ENCODE data around the gene DRICH1.
"Not testable (repeated sequence)": the region's sequence is repeated elsewhere in the genome, so short reads cannot be mapped to it uniquely, and the experiment has no call there.

DRICH1 gene

DNA sequence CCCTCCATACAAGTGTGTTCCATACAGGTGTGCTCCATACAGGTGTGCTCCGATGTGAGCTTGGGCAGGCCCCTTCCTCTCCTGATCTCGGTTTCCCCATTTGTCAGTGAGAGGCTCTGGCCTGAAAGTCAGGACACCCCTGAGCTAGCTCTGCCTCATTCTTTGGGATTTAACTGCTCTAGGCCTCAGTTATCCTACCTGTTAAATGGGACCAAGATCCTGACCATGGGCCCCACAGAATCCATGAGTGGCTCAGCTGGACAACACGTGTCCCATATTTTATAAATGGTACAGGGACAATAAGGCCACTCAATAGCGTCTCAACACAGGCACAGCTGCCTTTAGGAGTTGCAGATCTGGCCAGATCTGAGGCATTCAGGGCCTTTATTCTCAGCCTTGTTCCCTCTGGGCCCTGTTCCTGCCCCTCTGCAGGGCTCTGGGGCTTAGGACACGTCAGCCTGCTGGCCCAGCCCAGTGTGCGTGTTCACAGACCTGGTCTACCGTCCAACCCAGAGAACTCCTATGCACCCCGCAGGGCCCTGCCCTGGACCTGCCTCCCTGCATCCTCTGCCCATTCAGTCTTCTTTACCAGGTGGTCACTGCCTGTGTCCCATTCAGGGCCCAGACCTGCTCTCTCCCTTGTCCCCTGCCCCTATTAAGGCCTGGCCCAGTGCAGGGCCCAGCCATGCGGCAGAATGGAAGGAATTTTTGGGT is 33.2 kb downstream of the DRICH1 start:
- DNase-seq (ENCODE audit: low read depth, low spot score) = no peak

- not testable (repeated sequence) for DNase-seq (ENCODE audit: low read depth, low spot score)
Measured at GRCh38 chr22:23597576-23598268, 34.4 kb downstream of the DRICH1 start.

DNA sequence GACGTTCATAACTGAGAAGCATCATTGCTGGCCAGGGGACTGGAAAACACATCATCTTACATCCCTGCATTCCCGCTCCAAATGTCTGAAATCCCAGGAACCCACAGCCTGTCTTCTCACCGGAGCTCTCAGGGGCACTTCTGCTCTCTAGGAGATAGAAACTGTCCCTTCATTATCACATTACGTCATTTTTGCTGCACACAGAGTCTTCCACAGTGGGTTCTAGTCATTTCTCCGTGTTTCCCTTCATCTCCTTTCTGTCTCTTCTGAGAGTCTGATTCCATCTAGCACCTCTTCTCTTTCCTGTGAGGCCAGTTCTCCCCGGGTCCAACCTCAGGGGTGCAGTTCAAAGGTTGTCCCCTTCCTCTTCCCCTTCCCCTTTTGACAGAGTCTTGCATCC is 36.2 kb downstream of the DRICH1 start:
- not testable (repeated sequence) for DNase-seq (ENCODE audit: low read depth, low spot score)

DNA sequence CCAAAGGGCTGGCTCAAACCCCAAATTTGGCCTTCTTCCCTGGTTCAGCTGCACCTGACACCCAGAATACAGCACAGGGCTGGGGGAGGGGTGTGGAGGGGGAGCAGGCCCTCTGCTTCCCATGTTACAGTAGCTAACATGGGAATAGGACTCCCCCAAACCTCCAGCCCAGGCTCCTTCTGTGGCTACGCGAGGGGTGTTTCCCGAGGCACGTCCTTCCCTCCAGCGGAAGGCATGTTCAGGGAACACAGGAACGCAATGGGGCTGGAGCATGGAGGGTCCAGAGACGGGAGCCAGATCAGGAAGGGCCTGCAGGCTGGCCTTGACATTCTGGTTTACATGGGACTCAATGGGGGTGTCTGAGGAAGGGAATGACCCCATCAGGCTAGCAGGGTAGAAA is 40.3 kb downstream of the DRICH1 start:
- DNase-seq (ENCODE audit: low read depth, low spot score) = no peak

- peak; percentile 88 for DNase-seq (ENCODE audit: low read depth, low spot score)
Measured at GRCh38 chr22:23591201-23591791, 40.8 kb downstream of the DRICH1 start.

- no peak for DNase-seq (ENCODE audit: low read depth, low spot score)
Measured at GRCh38 chr22:23583836-23584235, 48.3 kb downstream of the DRICH1 start.

DNA sequence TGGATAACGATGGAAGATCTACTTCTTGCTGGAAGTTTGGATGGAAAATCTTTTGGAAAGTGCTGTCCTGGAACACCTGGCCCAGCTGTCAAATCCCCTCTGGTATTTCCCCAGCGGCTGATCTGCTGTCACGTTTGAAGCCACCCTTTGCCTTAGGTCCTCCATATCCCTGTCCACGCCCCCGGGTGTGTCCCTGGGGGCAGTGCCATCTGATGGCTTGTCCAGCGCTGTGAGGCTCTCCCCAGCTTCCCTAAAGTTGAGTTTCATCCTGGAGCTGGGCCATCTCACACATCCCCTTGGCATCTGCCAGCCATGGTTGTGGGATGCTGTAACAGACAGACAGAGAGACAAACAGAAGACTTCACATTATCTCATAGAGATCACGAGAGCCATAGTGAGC is 49.0 kb downstream of the DRICH1 start:
- no peak for DNase-seq (ENCODE audit: low read depth, low spot score)

DNA sequence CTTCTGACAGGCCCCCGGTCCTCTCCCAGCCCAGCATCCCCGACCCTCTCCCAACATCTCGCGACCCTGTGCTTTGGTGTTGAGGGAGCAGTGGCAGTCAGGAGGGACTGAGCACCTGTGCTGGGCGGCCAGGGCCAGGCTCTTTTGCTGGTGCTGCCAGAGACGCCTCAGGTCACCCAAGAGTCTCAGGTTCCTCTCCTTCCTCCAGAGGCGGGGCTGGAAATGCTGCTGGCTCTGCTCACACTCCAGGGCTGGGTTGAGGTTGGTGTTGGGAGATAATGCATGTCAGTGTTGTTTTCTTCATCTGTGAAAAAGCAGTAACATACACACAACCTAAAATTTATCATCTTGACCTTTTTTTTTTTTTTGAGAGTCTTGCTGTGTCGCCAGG is 50.9 kb downstream of the DRICH1 start:
- DNase-seq (ENCODE audit: low read depth, low spot score) = no peak

GRCh38 chr22:23580576-23581259 is 51.4 kb downstream of the DRICH1 start:
- no peak for DNase-seq (ENCODE audit: low read depth, low spot score)

GRCh38 chr22:23579870-23580575 is 52.1 kb downstream of the DRICH1 start, which contains the start of gene IGLL1:
IGLL1 (minus strand) TSS chr22:23580290; CDS start chr22:23580190, 100 bp downstream.
- no peak for DNase-seq (ENCODE audit: low read depth, low spot score)

GRCh38 chr22:23579280-23579679 is 52.8 kb downstream of the DRICH1 start:
- no peak for DNase-seq (ENCODE audit: low read depth, low spot score)

GRCh38 chr22:23578306-23578705 is 53.8 kb downstream of the DRICH1 start:
- no peak for DNase-seq (ENCODE audit: low read depth, low spot score)

DNA sequence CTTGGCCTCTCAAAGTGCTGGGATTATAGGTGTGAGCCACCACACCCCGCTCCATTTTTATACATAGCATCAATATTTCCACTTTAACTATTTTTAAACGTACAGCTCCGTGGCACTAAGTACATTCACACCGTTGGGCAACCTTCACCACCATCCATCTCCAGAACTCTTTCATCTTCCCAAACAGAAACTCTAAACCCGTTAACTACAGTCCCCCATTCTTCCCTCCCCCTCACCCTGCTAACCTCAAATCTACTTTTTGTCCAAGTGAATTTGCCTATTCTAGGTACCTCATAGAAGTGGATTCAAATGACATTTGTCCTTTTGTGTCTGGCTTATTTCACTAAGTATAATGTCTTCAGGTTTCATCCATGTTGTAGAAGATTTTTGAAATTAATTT is 55.4 kb downstream of the DRICH1 start:
- DNase-seq (ENCODE audit: low read depth, low spot score) = no peak

GRCh38 chr22:23575601-23576000 is 56.5 kb downstream of the DRICH1 start:
- DNase-seq (ENCODE audit: low read depth, low spot score) = no peak

DNA sequence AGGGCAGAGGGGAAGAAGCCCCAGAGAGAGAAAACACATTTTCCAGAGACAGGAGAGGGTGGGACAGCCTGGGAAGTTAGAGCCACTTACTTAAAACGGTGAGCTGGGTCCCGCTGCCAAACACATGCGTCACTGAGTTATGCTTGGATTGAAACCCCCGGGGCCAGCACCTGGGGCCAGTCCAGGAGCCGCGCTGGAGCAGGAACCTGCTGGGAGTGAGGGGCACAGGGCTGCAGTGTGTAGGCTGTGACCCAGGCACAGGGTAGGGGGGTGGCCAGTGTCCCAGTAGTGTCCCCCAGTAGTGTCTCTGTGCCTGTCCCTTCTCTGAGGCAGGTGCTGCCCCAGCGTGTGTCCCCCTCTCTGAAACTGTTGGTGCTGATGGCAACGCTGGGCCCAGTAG is 57.2 kb downstream of the DRICH1 start:
- DNase-seq (ENCODE audit: low read depth, low spot score) = peak; percentile 53

DNA sequence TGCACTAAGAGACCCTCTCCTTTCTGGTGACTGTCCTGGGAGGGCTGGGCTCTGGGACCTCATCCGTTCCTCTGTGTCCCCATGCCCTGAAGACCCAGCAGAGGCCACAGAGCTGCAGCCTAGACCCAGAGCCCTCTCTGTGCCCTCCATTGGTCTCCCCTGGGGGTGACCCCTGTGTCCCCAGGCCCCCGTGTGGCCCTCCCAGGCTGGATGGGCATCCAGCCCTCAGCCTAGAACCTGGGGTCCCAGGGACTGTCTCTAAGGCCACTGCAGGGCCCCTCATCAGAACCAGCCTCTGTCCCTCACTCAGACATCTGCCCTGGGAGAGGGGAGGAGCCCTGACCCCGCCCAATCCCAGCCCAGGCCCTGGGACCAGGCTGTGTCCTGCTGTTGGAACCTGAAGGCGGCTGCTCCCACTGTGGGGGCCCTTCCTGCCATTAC is 57.7 kb downstream of the DRICH1 start:
- DNase-seq (ENCODE audit: low read depth, low spot score) = peak; percentile 39

GRCh38 chr22:23573701-23574235 is 58.4 kb downstream of the DRICH1 start:
- not testable (repeated sequence) for DNase-seq (ENCODE audit: low read depth, low spot score)

DNA sequence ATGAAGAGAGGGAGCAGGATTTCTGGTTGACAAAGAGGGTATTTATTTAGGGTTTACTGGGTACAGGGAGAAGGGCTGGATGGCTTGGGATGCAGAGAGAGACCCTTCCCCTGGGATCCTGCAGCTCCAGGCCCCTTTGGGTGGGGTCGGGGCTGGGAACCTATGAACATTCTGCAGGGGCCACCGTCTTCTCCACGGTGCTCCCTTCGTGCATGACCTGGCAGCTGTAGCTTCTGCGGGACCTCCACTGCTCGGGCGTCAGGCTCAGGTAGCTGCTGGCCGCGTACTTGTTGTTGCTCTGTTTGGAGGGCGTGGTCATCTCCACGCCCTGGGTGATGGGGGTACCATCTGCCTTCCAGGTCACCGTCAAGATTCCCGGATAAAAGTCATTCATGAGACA is 59.0 kb downstream of the DRICH1 start:
- not testable (repeated sequence) for DNase-seq (ENCODE audit: low read depth, low spot score)

DNA sequence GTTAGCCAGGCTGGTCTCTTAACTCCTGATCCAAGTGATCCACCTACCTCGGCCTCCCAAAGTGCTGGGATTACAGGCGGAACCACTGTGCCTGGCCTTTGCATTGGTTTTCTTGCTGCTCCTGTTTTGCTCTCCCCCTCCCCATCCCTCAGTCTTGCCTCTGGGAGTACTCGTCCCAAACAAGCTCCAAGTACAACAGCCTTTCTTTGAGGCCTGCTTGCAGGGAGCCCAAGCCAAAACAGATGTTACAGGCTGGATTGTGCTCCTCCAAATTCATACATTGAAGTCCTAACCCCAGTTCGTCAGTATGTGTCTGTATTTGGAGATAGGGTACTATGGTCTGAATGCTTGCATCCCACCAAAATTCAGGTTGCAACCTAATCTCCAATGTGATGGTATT is 60.6 kb downstream of the DRICH1 start:
- DNase-seq (ENCODE audit: low read depth, low spot score) = no peak

DNA sequence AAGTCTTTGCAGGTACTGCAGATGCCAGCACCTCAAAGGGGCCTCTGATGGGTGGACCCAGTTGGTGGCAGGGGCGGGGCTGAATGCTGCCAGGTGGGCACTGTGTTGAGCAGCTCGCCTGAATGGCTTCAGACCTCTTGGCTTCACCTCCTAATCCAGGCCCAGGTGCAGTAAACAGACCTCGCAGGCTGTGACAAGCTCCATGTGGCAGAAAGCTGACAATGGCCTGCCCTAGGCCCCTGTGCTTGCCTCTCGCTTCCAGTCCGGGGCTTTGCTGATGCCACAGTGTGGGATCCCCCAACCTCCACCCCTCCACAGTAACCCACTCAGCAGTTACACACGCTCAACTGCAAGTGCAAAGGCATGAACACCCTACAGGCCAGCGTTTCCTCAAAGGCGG is 61.4 kb downstream of the DRICH1 start:
- no peak for DNase-seq (ENCODE audit: low read depth, low spot score)

DNA sequence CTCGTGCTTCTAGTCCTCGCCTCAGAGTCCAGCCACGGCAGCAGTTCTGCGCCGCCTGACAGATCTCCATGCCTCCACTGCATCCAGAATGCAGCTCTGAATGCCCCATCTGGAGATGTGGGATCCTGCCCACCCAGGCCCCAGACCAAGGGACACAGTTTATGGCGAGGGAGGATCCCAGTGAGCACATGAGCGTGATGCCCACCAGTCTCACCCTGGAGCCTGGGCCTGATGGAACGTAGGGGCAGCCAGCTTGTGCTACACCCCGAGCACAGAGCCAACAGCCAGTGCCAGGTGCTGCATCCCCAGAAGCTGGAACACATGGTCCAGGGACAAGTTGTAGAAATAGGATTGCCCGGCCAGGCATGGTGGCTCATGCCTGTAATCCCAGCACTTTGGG is 62.4 kb downstream of the DRICH1 start:
- no peak for DNase-seq (ENCODE audit: low read depth, low spot score)

All from ELF-1 (cell line).